CD4-positive, CD25-positive, alpha-beta regulatory T cell (primary cell): ENCODE measurements around the gene DAW1. TPM values are rescaled to one million over a fixed set of nuclear protein-coding genes. Genes with fewer than 3 reads are reported as not detected.
A peak's percentile ranks its signal among the peaks of the same experiment; 100 is the strongest.

Source experiments
- ATAC-seq, 2 donors: fragments of 150-1000 bp; cut with Tn5 transposase; one replicate each; pipeline ENCODE4 v1.10.0; 2021; ENCODE audit warnings: low read depth in 2 of 2, moderate number of reproducible peaks in 2 of 2, moderate library complexity in 1 of 2
- DNase-seq, 3 donors: peaks; one replicate each; pipeline versions ENCODE4 v3.0.0 to v3.0.0-alpha.2; 2012 to 2022; ENCODE audit warnings: mixed read lengths in 1 of 3
- H3K27ac ChIP-seq: one replicate; pipeline ENCODE4 v1.7.0; 2013; ENCODE audit warnings: mild to moderate bottlenecking, low read length; ENCODE audit not compliant: insufficient read depth, poor library complexity, severe bottlenecking
- H3K27me3 ChIP-seq: one replicate; pipeline ENCODE4 v1.7.0; 2013; ENCODE audit warnings: low read length; ENCODE audit not compliant: control insufficient read depth, insufficient read depth
- H3K36me3 ChIP-seq: one replicate; pipeline ENCODE4 v1.7.0; 2013; ENCODE audit warnings: mild to moderate bottlenecking, low read length, moderate library complexity; ENCODE audit not compliant: control insufficient read depth, insufficient read depth
- H3K4me1 ChIP-seq: 2 replicates; pipeline ENCODE4 v1.7.0; 2013; ENCODE audit warnings: mild to moderate bottlenecking, low read length; ENCODE audit not compliant: insufficient read depth, control insufficient read depth, poor library complexity, severe bottlenecking
- H3K4me3 ChIP-seq: one replicate; pipeline ENCODE4 v1.7.0; 2013; ENCODE audit warnings: low read depth, mild to moderate bottlenecking, low read length, moderate library complexity
- H3K9me3 ChIP-seq, 2 experiments: 1 replicate in 1 of 2; 2 replicates in 1 of 2; pipeline ENCODE4 v1.7.0; 2013; ENCODE audit warnings: low read length in 2 of 2, mild to moderate bottlenecking in 1 of 2, moderate library complexity in 1 of 2; ENCODE audit not compliant: control insufficient read depth in 2 of 2
- H3K27ac Mint-ChIP-seq, 3 donors: one replicate each; pipeline ENCODE4 v1.8.0; 2020 to 2022; ENCODE audit warnings: mild to moderate bottlenecking in 3 of 3, mixed read lengths in 3 of 3, moderate library complexity in 2 of 3
- H3K27me3 Mint-ChIP-seq: one replicate; pipeline ENCODE4 v1.8.0; 2022; ENCODE audit warnings: mild to moderate bottlenecking, mixed read lengths
- H3K36me3 Mint-ChIP-seq: one replicate; pipeline ENCODE4 v1.8.0; 2020; ENCODE audit warnings: mixed read lengths
- H3K4me1 Mint-ChIP-seq, 4 donors: one replicate each; pipeline ENCODE4 v1.8.0; 2020 to 2022; ENCODE audit warnings: mixed read lengths in 4 of 4, mild to moderate bottlenecking in 1 of 4
- H3K4me3 Mint-ChIP-seq, 4 donors: one replicate each; pipeline ENCODE4 v1.8.0; 2020 to 2022; ENCODE audit warnings: mild to moderate bottlenecking in 4 of 4, mixed read lengths in 4 of 4, moderate library complexity in 3 of 4
- H3K9me3 Mint-ChIP-seq, 7 donors: one replicate each; pipeline ENCODE4 v1.8.0; 2020 to 2022; ENCODE audit warnings: mixed read lengths in 7 of 7, mild to moderate bottlenecking in 3 of 7, moderate library complexity in 2 of 7
- polyA plus RNA-seq, 4 donors: library from polyadenylated mRNA; unstranded; fragments of 300-500 nt; fragmentation: Illumina TruSeq; gene quantifications; one replicate each; pipeline ENCODE4 v1.2.3, GENCODE V29; 2021
- total RNA-seq: library from RNA; stranded (reverse); gene quantifications from one replicate; pipeline ENCODE4 v1.2.3, GENCODE V29; 2022

The DAW1 gene
- total and polyA plus RNA-seq, 5 donors from 2014 or later: not detected

DNA sequence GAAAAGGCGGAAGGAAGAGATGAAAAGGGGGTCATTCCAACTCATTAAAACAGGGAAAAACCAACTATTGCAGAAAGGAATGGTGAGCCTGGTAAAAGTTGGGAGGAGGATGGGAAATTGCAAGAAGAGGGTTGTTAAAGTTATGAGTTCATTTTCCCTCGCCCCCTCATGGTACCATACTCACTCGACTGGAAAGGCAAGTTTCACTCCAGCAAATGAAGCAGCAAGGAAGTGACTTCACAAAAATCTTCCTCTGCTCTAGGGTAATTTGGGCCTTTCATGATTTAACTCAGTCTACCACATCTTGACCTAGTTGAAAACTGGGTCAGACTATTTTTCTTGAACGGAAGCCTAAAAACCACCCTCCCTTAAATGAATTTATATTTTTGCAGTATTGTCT, 22.8 kb upstream of the DAW1 start:
- Histone ChIP-seq H3K27me3 (no peaks in the 10 kb centered on the region), H3K36me3 (no peaks in the 10 kb centered on the region), H3K4me3 (peak overlapping the region; percentile 66), H3K27ac (peak overlapping the region; percentile 79), H3K4me1 (peaks cover 3% of the 10 kb centered on the region), H3K9me3 (no peaks in the 10 kb centered on the region)
- peak overlapping the region; percentile 62 to 86 (median 69) for H3K27ac Mint-ChIP-seq
- DNase-seq (peak; percentile 5 to 55 (median 53)), ATAC-seq (peak; percentile 57 to 74)
- peak overlapping the region; percentile 59 to 89 (median 80) for H3K4me3 Mint-ChIP-seq
- H3K27me3 Mint-ChIP-seq: peaks cover 14% of the 10 kb centered on the region
- peaks cover 0 to 2% (median 0%) of the 10 kb centered on the region in 7 donors for H3K9me3 Mint-ChIP-seq
- H3K4me1 Mint-ChIP-seq: peaks cover 4 to 30% (median 16%) of the 10 kb centered on the region in 4 donors
- H3K36me3 Mint-ChIP-seq: no peaks in the 10 kb centered on the region

DNA sequence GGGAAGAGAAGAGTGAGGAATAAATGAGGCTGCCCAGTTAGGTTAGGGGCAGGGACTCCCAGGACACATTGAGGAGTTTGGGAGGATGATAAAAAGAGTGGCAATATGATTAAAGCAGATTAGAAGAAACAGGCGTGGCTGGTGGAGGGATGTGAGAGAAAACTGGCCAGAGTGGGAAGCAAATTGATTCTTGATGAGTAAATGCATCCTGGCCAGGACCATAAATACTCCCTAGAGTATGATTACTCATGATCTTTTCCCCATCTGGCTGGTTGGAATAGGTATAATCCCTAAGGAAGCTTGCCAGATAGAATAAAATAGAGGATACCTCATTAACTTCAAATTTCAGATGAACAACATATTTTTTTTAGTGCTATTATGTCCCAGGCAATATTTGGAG, 21.5 kb upstream of the DAW1 start:
- H3K27me3 Mint-ChIP-seq: peaks cover 19% of the 10 kb centered on the region
- peaks cover 0 to 2% (median 0%) of the 10 kb centered on the region in 7 donors for H3K9me3 Mint-ChIP-seq
- H3K9me3 ChIP-seq: no peaks in the 10 kb centered on the region
- H3K27ac ChIP-seq: peak overlapping the region; percentile 79
- no peaks in the 10 kb centered on the region for H3K27me3 ChIP-seq
- no peak overlapping the region for H3K4me3 Mint-ChIP-seq
- no peaks in the 10 kb centered on the region for H3K36me3 Mint-ChIP-seq
- H3K4me1 Mint-ChIP-seq: peaks cover 4 to 30% (median 16%) of the 10 kb centered on the region in 4 donors
- ATAC-seq: no peak
- H3K27ac Mint-ChIP-seq: peak overlapping the region in 1 of 3 donors; percentile 92
- peaks cover 3% of the 10 kb centered on the region for H3K4me1 ChIP-seq
- H3K4me3 ChIP-seq: no peak overlapping the region
- no peak for DNase-seq
- no peaks in the 10 kb centered on the region for H3K36me3 ChIP-seq

DNA sequence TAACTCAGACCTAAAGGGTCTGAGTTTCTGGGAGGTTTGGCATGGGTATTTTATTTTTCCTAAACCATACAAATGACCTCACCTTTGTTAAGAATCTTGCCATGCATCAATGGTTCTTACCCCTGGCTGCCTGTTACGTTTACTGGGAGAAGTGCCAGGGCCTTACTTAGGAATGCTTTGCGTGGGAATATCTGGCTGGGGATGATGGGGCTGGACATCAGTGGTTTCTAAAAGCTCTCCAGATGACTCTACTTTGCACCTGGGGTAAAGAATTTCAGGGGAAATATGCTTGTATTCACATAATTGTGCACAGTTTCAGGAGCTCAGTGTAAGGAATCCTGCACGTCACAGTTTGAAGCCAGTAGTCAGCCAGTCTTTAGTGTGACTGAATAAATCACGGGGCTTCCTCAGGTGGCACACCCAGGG, 18.2 kb upstream of the DAW1 start:
- no peaks in the 10 kb centered on the region for H3K27me3 ChIP-seq
- no peak overlapping the region for H3K27ac ChIP-seq
- H3K36me3 ChIP-seq: no peaks in the 10 kb centered on the region
- DNase-seq: no peak
- H3K9me3 Mint-ChIP-seq: peaks cover 0 to 2% (median 0%) of the 10 kb centered on the region in 7 donors
- H3K36me3 Mint-ChIP-seq: no peaks in the 10 kb centered on the region
- no peak overlapping the region for H3K4me3 ChIP-seq
- no peaks in the 10 kb centered on the region for H3K9me3 ChIP-seq
- no peak for ATAC-seq
- H3K4me3 Mint-ChIP-seq: no peak overlapping the region
- H3K4me1 ChIP-seq: no peaks in the 10 kb centered on the region
- no peak overlapping the region for H3K27ac Mint-ChIP-seq
- H3K27me3 Mint-ChIP-seq: peaks cover 5% of the 10 kb centered on the region
- peaks cover 2 to 15% (median 9%) of the 10 kb centered on the region in 4 donors for H3K4me1 Mint-ChIP-seq

DNA sequence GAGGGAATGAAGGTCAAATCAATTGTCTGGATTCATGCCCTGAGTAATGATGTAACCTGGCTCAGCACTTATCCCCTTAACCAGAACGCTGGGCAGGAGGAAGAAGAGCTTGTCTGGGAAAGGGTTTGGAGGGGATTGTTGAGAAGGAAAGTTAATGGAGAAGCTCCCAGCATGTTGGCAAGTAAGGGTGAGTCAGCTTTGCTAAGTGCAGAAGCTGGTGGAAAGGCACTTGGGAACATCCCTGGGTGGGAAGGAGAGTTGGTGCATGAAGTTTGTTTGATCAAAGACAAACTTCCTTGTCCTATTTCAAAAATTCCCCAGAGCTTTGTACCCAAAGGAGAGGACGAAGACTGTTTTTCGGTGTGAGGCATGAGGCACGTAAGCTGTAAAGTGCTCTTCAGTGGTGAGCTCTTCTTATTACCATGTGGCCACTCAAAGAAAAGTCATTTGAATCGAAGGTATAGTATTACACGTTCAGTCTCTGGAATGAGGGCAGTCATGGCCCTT, 17.6 kb upstream of the DAW1 start:
- H3K27ac Mint-ChIP-seq: no peak overlapping the region
- no peaks in the 10 kb centered on the region for H3K36me3 ChIP-seq
- H3K27me3 ChIP-seq: no peaks in the 10 kb centered on the region
- H3K27me3 Mint-ChIP-seq: peaks cover 5% of the 10 kb centered on the region
- H3K9me3 Mint-ChIP-seq: peaks cover 0 to 2% (median 0%) of the 10 kb centered on the region in 7 donors
- no peak overlapping the region for H3K27ac ChIP-seq
- H3K4me3 ChIP-seq: no peak overlapping the region
- no peaks in the 10 kb centered on the region for H3K36me3 Mint-ChIP-seq
- no peaks in the 10 kb centered on the region for H3K4me1 ChIP-seq
- no peak overlapping the region for H3K4me3 Mint-ChIP-seq
- H3K4me1 Mint-ChIP-seq: peaks cover 0 to 9% (median 6%) of the 10 kb centered on the region in 4 donors
- no peak for DNase-seq
- H3K9me3 ChIP-seq: no peaks in the 10 kb centered on the region
- ATAC-seq: no peak

DNA sequence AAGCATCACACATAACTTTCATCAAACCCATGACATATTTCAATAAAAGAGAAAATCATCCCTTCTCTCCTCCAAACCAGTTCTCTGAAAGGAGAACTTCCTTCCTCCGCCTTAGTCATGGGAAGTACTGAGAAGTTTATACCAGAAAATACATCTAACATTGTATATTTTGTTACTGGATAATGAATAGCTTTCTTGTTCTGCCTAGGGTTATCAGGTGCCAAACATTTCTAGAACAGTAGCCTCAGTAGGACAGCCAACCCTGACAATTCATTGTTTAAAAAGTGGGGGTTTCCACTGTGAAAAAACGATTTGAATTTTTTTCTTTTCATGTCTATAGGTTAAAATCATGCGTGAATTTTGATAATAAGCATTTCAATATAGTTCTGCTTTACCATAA, 16.0 kb upstream of the DAW1 start:
- no peak for ATAC-seq

DNA sequence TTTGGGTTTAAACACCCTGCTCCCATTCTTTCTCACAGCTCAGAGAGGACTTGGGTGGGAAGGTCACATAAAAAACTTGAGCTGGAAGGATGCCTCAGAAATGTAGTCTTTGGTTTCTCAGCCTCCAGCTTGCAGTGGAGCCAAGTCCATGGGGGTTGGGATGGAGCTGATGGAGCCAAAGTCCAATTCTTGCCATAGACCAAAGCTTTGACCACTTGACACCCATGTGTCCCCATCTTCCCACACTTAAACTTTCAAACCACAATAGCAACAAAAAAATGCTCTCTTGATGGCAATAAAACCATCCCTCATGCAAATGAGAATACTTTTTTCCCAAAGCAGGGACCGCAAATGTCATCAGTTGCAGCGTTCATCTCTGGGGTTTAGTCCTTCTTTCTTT, 14.7 kb upstream of the DAW1 start:
- no peaks in the 10 kb centered on the region for H3K36me3 ChIP-seq
- Mint-ChIP-seq H3K27me3 (peaks cover 5% of the 10 kb centered on the region), H3K9me3 (peaks cover 0 to 3% (median 0%) of the 10 kb centered on the region in 7 donors), H3K36me3 (no peaks in the 10 kb centered on the region), H3K27ac (no peak overlapping the region), H3K4me1 (peaks cover 0 to 7% (median 4%) of the 10 kb centered on the region in 4 donors), H3K4me3 (no peak overlapping the region)
- DNase-seq: no peak
- H3K27ac ChIP-seq: no peak overlapping the region
- H3K4me1 ChIP-seq: no peaks in the 10 kb centered on the region
- no peaks in the 10 kb centered on the region for H3K27me3 ChIP-seq
- no peaks in the 10 kb centered on the region for H3K9me3 ChIP-seq
- ATAC-seq: no peak
- no peak overlapping the region for H3K4me3 ChIP-seq

More for the DNA sequence above, 16.0 kb upstream of the DAW1 start:
- Mint-ChIP-seq H3K27me3 (peaks cover 5% of the 10 kb centered on the region), H3K4me1 (peaks cover 0 to 4% (median 1%) of the 10 kb centered on the region in 4 donors), H3K4me3 (no peak overlapping the region), H3K9me3 (peaks cover 0 to 2% (median 0%) of the 10 kb centered on the region in 7 donors), H3K27ac (no peak overlapping the region), H3K36me3 (no peaks in the 10 kb centered on the region)
- DNase-seq: no peak
- Histone ChIP-seq H3K36me3 (no peaks in the 10 kb centered on the region), H3K27ac (no peak overlapping the region), H3K27me3 (no peaks in the 10 kb centered on the region), H3K4me1 (no peaks in the 10 kb centered on the region), H3K9me3 (no peaks in the 10 kb centered on the region), H3K4me3 (no peak overlapping the region)

DNA sequence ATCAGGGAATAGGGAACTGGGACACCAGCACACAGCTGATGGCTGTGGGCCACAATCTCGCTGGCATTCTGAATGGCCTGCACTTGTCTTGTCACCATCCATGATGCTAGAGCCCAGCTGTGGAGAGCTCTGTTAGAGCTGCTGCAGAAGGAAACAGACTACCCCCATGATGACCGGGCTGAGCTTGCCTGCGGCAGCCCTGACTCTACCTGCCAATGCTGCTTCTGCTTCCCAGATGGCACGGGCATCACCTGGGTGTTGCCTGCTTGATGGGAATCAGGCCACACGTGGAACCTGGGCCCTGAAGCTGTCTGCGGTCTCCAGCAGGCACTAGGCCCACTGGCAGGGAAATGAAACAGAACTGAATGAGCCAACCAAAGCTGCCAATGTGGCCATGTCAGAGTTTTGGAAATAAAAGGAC, 11.2 kb upstream of the DAW1 start:
- H3K36me3 ChIP-seq: no peaks in the 10 kb centered on the region
- ATAC-seq: no peak
- no peak overlapping the region for H3K4me3 Mint-ChIP-seq
- no peak overlapping the region for H3K27ac ChIP-seq
- peak overlapping the region in 1 of 3 donors; percentile 72 for H3K27ac Mint-ChIP-seq
- no peaks in the 10 kb centered on the region for H3K9me3 ChIP-seq
- H3K36me3 Mint-ChIP-seq: no peaks in the 10 kb centered on the region
- no peaks in the 10 kb centered on the region for H3K4me1 ChIP-seq
- peaks cover 0 to 1% (median 0%) of the 10 kb centered on the region in 7 donors for H3K9me3 Mint-ChIP-seq
- peaks cover 0 to 7% (median 2%) of the 10 kb centered on the region in 4 donors for H3K4me1 Mint-ChIP-seq
- no peak for DNase-seq
- no peaks in the 10 kb centered on the region for H3K27me3 ChIP-seq
- H3K27me3 Mint-ChIP-seq: no peaks in the 10 kb centered on the region
- H3K4me3 ChIP-seq: no peak overlapping the region

DNA sequence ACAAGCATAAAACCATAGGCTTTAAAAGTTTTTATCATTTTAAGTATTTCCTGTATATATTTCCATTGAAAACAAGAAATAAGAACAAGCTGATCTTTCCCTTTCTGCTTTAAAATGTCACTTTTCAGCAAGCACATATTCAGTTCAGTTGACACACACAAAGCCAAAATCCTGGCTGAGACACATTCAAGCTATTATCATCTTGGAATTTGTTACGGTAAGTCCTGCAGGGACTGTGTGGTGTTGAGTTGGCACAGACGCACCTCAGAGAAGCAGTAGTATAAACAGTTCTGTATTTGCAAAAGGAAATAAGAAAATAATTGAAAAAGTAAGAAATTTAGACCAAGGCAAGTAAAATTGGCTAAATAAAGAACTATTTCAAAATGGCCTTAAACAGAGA, 10.4 kb upstream of the DAW1 start:
- ATAC-seq (no peak), DNase-seq (no peak)
- peaks cover 0 to 7% (median 2%) of the 10 kb centered on the region in 4 donors for H3K4me1 Mint-ChIP-seq
- no peaks in the 10 kb centered on the region for H3K4me1 ChIP-seq
- H3K27me3 Mint-ChIP-seq: peaks cover 1% of the 10 kb centered on the region
- H3K27ac Mint-ChIP-seq: no peak overlapping the region
- no peak overlapping the region for H3K4me3 Mint-ChIP-seq
- H3K27ac ChIP-seq: no peak overlapping the region
- peaks cover 0 to 1% (median 0%) of the 10 kb centered on the region in 7 donors for H3K9me3 Mint-ChIP-seq
- H3K36me3 ChIP-seq: no peaks in the 10 kb centered on the region
- H3K27me3 ChIP-seq: no peaks in the 10 kb centered on the region
- no peaks in the 10 kb centered on the region for H3K36me3 Mint-ChIP-seq
- no peaks in the 10 kb centered on the region for H3K9me3 ChIP-seq
- H3K4me3 ChIP-seq: no peak overlapping the region
